ENCODE data around the gene RELA. TPM values are rescaled to one million over a fixed set of nuclear protein-coding genes. Genes with fewer than 3 reads are reported as not detected.
A peak's percentile ranks its signal among the peaks of the same experiment; 100 is the strongest.

The RELA gene
- polyA plus RNA-seq, 1 of the 3 experiments (the other 2 are of a cell fraction), result 49.5 TPM

GRCh38 chr11:65617136-65617850, 45.4 kb downstream of the RELA start:
- H3K27me3 ChIP-seq (ENCODE audit: insufficient read depth), result no peaks in the 10 kb centered on the region
- peak overlapping the region; percentile 85 for H3K4me2 ChIP-seq
- peak overlapping the region; percentile 86; the same call in 1 of the 2 replicates for H3K9ac ChIP-seq
- peaks cover 4% of the 10 kb centered on the region for H3F3A ChIP-seq (replicated peaks; ENCODE audit: insufficient read depth)
- 87% methylated on average over 8 of the region's 17 CpGs for WGBS (ENCODE audit: low lambda C conversion rate)
- no peaks in the 10 kb centered on the region for H3K9me3 ChIP-seq
- H3K27ac ChIP-seq (ENCODE audit: low read depth in 2 of 2, low read length in 1 of 2), result no peak overlapping the region
- H3K36me3 ChIP-seq (replicated peaks in 1 of 2; ENCODE audit: control insufficient read depth in 1 of 2, insufficient read depth in 2 of 2, low read length in 1 of 2), result peaks cover 11 to 57% of the 10 kb centered on the region in 2 experiments
- no peaks in the 10 kb centered on the region for H3K9me2 ChIP-seq
- H4K20me1 ChIP-seq (ENCODE audit: insufficient read depth), result peaks cover 23% of the 10 kb centered on the region
- peak overlapping the region; percentile 68 to 95; a peak in 3 of 4 replicates for H3K4me3 ChIP-seq (ENCODE audit: low read depth in 2 of 2, low read length in 1 of 2)
- peaks cover 81% of the 10 kb centered on the region for H3K79me2 ChIP-seq (ENCODE audit: insufficient read depth)
- no peak for TF ChIP-seq RCOR1 (IDR thresholded peaks at IDR 0.05; ENCODE audit: low read length)
- TF ChIP-seq EZH2phosphoT487 (IDR thresholded peaks at IDR 0.05; ENCODE audit: borderline replicate concordance, low read depth), result no peak
- no peak for TF ChIP-seq FOSL2 (IDR thresholded peaks at IDR 0.05; ENCODE audit: borderline replicate concordance, low read depth)
- TF ChIP-seq RAD21 (IDR thresholded peaks at IDR 0.05; ENCODE audit: low read length), result no peak
- no peak for TF ChIP-seq TAF1 (IDR thresholded peaks at IDR 0.05; ENCODE audit: borderline replicate concordance, low read depth, low read length)
- TF ChIP-seq SMC3 (IDR thresholded peaks at IDR 0.05; ENCODE audit: low read depth, low read length), result no peak
- TF ChIP-seq ELF1 (IDR thresholded peaks at IDR 0.05), result no peak
- TF ChIP-seq PBX3 (IDR thresholded peaks at IDR 0.05), result no peak
- TF ChIP-seq CHD2 (IDR thresholded peaks at IDR 0.05; ENCODE audit: low read length, partially characterized antibody), result no peak
- no peak for TF ChIP-seq REST (IDR thresholded peaks at IDR 0.05; ENCODE audit: low read depth, low read length)
- TF ChIP-seq GABPA (IDR thresholded peaks at IDR 0.05; ENCODE audit: low read depth), result no peak
- TF ChIP-seq USF2 (IDR thresholded peaks at IDR 0.05; ENCODE audit: borderline replicate concordance, low read depth, low read length), result no peak
- TF ChIP-seq SIN3A (IDR thresholded peaks at IDR 0.05; ENCODE audit: borderline replicate concordance, low read depth, low read length), result no peak
- TF ChIP-seq USF1 (IDR thresholded peaks at IDR 0.05; ENCODE audit: borderline replicate concordance, low read depth), result no peak
- no peak for TF ChIP-seq TCF12 (IDR thresholded peaks at IDR 0.05)
- POLR2A ChIA-PET, result interaction anchor here (0.8 to 1.1 kb wide), 2 partner anchors 35 to 36 kb away, joined by 3 read pairs; no protein-coding TSS in a partner anchor
- H3K4me1 ChIP-seq (ENCODE audit: control insufficient read depth in 1 of 2, insufficient read depth in 2 of 2, low read depth in 1 of 2, low read length in 1 of 2), result peaks cover 8 to 25% of the 10 kb centered on the region in 2 experiments; a peak in 3 of 4 replicates
- DNase-seq, result no peak
- CTCF ChIA-PET, result interaction anchor here (1.0 to 4.9 kb wide), 3 partner anchors 9 to 24 kb away, joined by 3 to 18 read pairs (median 18); partner anchors contain the start of gene SIPA1
- no peak overlapping the region for H2AFZ ChIP-seq (ENCODE audit: low read depth)
